Right atrium auricular region (tissue), 2 donors: Measurements from ENCODE around the gene RAB17. TPM values are rescaled to one million over a fixed set of nuclear protein-coding genes. Genes with fewer than 3 reads are reported as not detected.

Source experiments
- DNase-seq: peaks from one replicate; pipeline ENCODE4 v3.0.0-alpha.2; 2019; ENCODE audit warnings: low spot score
- H3K27ac ChIP-seq, 2 donors: fragments of 200-600 bp; sonication (generic); 1 replicate in 1 of 2; 2 replicates in 1 of 2; pipeline ENCODE4 v1.5.1; 2016 to 2019
- H3K27me3 ChIP-seq, 2 donors: fragments of 200-600 bp; sonication (generic); one replicate each; pipeline versions ENCODE4 v1.5.1 to v1.6.0; 2017 to 2019
- H3K36me3 ChIP-seq: fragments of 200-600 bp; sonication (generic); one replicate; pipeline ENCODE4 v1.5.1; 2016
- H3K4me1 ChIP-seq, 2 donors: fragments of 200-600 bp; sonication (generic); one replicate each; pipeline versions ENCODE4 v1.5.1 to v1.6.0; 2017 to 2019
- H3K4me3 ChIP-seq, 2 donors: fragments of 200-600 bp; sonication (generic); 1 replicate in 1 of 2; 2 replicates in 1 of 2; pipeline ENCODE4 v1.5.1; 2017 to 2019; ENCODE audit warnings: mild to moderate bottlenecking in 1 of 2, moderate library complexity in 1 of 2
- H3K9me3 ChIP-seq, 2 donors: fragments of 200-600 bp; sonication (generic); one replicate each; pipeline ENCODE4 v1.5.1; 2019
- total RNA-seq, 2 donors: library from RNA; depleted of rRNA; stranded (reverse); fragments of >200 nt; gene quantifications; one replicate each; pipeline ENCODE4 v1.1.0, GENCODE V29; 2016
- TF ChIP-seq, protein P1 (sequence below), 2 donors: fragments of 200-600 bp; sonication (generic); IDR thresholded peaks; one replicate each; pipeline ENCODE4 v1.5.1; 2019; ENCODE audit warnings: antibody characterized with exemption in 2 of 2

Gene RAB17
- total RNA-seq, 2 donors from 2014 or later = 1.0 to 4.5 TPM

DNA sequence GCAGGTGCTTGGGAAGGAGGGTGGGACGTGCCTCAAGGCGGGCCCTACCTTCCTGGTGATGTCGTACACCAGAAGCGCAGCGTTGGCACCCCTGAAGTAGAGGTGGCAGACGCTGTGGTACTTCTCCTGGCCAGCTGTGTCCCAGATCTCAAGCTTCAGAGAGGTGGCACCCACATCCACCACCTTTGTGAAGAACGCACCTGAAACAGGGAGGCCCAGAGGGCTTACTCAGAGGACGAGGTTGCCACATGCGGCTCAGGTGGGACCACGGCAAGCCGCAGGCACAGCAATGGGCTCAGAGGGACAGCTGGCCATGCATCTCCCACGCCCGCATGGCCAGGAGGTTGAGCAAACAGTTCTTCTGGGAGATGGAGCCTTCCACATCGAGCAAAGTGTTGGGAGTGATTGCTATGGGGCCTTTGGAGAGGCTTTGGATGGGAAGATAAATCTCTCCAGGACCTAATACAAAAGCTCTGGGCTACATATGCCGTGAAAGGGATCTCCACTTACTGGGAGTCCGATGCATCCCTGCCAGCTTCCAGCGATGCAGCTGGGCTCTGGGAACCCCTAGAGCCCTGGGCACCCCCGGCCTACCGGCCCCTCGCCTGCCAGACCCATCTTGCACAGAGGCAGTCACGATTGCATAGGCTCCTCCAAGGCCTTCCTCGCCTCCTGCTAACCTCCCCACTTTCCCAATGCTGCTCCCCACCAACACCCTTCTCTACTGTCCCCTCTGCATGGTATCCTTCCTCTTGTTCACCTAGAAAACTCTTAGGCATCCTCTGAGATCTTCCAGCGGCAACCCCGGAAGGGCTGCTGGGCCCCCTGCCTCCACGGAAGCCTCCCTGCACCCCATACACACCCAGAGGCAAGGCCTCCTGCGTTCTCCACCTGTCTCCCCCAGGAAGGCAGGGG, 12.3 kb downstream of the RAB17 start:
- no peak for DNase-seq
- Histone ChIP-seq H3K4me1 (peaks cover 0 to 19% of the 10 kb centered on the region in 2 donors), H3K27me3 (no peaks in the 10 kb centered on the region), H3K4me3 (no peak overlapping the region), H3K27ac (no peak overlapping the region), H3K36me3 (no peaks in the 10 kb centered on the region), H3K9me3 (no peaks in the 10 kb centered on the region)
- TF ChIP-seq, protein P1, sequence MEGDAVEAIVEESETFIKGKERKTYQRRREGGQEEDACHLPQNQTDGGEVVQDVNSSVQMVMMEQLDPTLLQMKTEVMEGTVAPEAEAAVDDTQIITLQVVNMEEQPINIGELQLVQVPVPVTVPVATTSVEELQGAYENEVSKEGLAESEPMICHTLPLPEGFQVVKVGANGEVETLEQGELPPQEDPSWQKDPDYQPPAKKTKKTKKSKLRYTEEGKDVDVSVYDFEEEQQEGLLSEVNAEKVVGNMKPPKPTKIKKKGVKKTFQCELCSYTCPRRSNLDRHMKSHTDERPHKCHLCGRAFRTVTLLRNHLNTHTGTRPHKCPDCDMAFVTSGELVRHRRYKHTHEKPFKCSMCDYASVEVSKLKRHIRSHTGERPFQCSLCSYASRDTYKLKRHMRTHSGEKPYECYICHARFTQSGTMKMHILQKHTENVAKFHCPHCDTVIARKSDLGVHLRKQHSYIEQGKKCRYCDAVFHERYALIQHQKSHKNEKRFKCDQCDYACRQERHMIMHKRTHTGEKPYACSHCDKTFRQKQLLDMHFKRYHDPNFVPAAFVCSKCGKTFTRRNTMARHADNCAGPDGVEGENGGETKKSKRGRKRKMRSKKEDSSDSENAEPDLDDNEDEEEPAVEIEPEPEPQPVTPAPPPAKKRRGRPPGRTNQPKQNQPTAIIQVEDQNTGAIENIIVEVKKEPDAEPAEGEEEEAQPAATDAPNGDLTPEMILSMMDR (IDR thresholded peaks at IDR 0.05) = no peak

DNA sequence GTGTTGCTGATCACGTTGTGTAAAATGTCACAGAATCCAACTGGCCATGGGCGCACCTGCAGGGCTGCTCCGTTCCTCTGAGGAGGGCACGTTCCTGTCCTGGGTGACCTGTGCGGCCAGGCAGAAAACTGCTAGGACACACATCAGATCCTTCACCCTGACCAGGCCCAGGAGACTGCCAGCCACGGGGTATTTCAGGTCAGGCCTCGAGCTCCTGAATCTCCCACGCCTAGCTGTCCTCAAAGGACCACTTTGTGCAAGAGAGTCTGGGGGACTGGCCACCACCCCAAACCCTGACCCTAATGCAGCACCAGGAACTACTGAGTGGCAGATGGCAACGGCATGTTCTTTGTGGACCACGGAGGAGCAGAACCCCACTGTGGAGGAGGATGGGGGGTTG, 13.1 kb downstream of the RAB17 start:
- Histone ChIP-seq H3K4me3 (no peak overlapping the region), H3K27ac (no peak overlapping the region), H3K27me3 (no peaks in the 10 kb centered on the region), H3K9me3 (no peaks in the 10 kb centered on the region), H3K4me1 (peaks cover 0 to 14% of the 10 kb centered on the region in 2 donors), H3K36me3 (no peaks in the 10 kb centered on the region)
- TF ChIP-seq, protein P1 (IDR thresholded peaks at IDR 0.05) = no peak
- DNase-seq = no peak

DNA sequence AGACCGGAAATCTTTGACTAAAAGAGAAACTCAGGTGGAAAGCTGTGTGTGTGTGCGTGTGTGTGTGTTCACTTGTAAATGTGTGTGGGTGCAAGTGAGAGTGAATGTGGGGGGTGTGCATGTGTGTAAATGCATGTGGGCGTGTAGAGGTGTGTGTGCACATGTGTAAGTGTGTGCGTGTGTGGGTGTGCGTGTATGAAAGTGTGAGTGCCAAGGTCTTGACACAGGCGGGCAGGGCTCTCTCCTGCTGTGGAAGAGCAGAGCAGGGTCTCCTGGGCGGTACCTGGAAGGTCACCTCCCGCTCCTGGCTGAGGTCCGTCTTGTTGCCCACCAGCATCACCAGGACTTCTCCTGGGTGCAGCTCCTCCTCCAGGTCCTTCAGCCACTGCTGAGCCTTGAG, 13.6 kb downstream of the RAB17 start:
- DNase-seq = no peak
- no peaks in the 10 kb centered on the region for H3K27me3 ChIP-seq
- TF ChIP-seq, protein P1 (IDR thresholded peaks at IDR 0.05) = no peak
- no peaks in the 10 kb centered on the region for H3K9me3 ChIP-seq
- H3K36me3 ChIP-seq = no peaks in the 10 kb centered on the region
- H3K4me1 ChIP-seq = peaks cover 0 to 14% of the 10 kb centered on the region in 2 donors
- no peak overlapping the region for H3K4me3 ChIP-seq
- no peak overlapping the region for H3K27ac ChIP-seq

DNA sequence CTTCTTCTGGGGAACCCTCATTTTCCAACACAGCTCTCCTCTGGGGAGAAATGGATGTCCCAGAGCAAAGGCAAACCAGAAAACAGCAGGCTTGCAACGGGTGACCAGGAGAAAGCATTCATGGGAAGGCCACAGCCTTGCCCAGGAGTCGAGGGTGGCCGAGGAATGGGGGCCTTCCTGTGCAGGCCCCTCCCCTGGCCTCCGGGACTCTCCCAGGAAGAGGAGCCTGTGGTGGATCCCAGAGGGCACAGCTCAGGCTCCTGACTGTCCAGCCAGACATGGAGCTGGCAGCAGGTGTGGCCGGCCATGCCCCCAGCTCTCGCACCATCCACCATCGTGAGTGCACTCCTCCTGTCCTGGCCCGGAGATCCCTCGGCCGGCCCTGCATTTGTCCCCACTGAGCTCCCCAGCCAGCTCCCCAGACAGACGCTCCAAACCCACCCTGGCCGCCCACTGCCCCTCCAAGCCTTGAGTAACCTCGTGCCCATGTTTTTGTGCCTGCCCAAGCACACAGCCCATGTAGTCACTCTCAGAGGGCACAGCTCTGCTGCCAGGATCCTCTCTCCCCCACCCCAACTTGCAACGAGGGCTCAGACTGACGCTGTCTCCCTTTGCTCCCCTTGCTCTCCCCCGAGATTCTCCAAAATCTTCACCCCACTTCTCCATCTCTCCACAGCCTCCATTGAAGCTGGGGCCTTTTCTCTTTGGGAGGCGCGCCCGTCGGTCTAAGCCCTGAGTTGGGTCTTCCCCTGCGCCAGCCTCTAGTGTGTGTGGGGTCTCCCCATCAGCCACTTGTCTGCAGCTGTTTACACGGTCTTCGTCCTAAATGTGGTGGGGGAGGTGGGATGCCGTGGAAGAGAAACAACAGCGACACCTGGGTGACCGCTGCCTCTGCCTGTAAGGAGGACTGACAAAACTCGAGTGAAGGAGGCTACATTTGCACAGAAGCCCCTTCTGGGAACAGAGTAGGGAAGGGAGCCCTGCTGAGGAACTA, 14.4 kb downstream of the RAB17 start:
- no peak overlapping the region for H3K27ac ChIP-seq
- DNase-seq = no peak
- H3K4me3 ChIP-seq = no peak overlapping the region
- TF ChIP-seq, protein P1 (IDR thresholded peaks at IDR 0.05) = no peak
- H3K36me3 ChIP-seq = no peaks in the 10 kb centered on the region
- H3K9me3 ChIP-seq = no peaks in the 10 kb centered on the region
- no peaks in the 10 kb centered on the region for H3K27me3 ChIP-seq
- H3K4me1 ChIP-seq = peaks cover 0 to 6% of the 10 kb centered on the region in 2 donors

DNA sequence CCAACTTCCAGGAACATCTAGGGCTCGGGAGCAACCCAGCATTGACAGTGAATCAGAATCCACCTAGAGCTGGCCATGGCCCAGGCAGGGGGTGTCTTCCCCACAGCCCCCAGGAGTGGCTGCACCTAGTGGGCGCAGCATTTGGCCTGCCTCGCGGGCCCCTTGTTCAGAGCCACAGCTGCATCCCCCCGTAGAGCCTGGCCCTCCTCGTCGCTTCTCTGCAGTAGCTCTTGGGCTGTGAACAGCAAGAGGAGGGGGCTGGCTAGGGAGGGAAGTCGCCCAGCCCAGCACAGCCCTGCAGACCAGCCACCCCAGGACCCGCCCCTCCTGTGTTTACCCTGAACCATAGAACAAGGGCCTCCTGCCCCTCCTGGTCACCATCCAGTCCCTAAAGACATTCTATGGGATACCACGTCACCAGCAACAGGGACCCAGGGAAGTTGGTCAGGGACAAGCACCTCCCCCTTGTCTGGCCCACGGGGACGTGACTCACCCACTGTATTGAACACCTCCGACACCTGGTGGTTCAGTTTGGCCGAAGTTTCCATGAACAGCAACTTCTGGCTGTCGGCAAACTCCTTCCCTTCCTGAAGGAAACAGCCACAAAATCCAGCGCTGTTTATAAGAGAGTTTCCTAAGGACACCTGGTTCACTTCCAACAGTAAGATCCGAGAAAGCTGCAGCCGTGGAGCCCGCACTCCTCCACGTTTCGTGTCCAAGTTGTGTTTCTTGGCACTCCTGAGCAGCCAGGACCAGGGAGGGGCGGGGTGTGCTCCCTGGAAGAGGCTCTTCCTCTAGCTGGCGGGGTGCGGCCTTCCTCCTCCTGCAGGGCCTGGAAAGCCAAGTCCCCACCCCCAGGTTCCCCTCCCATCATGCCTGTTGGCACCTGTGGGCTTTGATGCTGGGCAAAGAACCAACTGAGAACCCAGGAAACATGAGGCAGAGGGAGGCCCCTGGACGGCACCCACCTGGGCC, 15.4 kb downstream of the RAB17 start:
- no peaks in the 10 kb centered on the region for H3K27me3 ChIP-seq
- H3K4me3 ChIP-seq = no peak overlapping the region
- no peak overlapping the region for H3K27ac ChIP-seq
- no peaks in the 10 kb centered on the region for H3K36me3 ChIP-seq
- no peak for DNase-seq
- no peaks in the 10 kb centered on the region for H3K9me3 ChIP-seq
- TF ChIP-seq, protein P1 (IDR thresholded peaks at IDR 0.05) = no peak
- peaks cover 0 to 5% of the 10 kb centered on the region in 2 donors for H3K4me1 ChIP-seq
